Measurements from ENCODE around the gene VWA7. TPM values are rescaled to one million over a fixed set of nuclear protein-coding genes. Genes with fewer than 3 reads are reported as not detected.

The VWA7 gene
- total RNA-seq, 1 experiment from 2014 or later: 0.37 TPM

GRCh38 chr6:31729979-31730630, 47.0 kb downstream of the VWA7 start:
- DNase-seq (ENCODE audit: low spot score): peak; percentile 78

DNA sequence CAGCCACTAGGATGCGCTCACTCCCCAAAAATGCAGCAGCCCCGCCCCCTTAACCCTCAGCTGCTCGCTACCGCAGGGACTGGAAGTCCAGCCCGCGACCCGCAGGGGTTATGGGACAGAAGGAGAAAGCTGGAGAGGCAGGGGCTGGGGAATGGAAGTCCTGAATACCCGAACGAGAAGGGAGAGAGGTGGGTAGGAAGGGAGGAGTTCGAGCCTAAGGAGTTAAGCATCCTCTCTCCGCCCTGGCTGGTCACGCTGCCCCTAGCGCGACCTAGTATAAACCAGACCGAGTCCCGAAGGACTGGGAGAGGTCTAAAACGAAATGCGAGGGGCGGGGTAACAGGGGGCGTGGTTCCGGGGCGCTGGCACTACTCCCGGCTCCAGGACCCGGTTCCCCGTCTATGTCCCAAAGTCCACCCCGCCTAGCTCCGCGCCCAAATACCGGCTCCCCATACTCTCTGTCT, 47.6 kb downstream of the VWA7 start:
- peak; percentile 79 for DNase-seq (ENCODE audit: low spot score)

DNA sequence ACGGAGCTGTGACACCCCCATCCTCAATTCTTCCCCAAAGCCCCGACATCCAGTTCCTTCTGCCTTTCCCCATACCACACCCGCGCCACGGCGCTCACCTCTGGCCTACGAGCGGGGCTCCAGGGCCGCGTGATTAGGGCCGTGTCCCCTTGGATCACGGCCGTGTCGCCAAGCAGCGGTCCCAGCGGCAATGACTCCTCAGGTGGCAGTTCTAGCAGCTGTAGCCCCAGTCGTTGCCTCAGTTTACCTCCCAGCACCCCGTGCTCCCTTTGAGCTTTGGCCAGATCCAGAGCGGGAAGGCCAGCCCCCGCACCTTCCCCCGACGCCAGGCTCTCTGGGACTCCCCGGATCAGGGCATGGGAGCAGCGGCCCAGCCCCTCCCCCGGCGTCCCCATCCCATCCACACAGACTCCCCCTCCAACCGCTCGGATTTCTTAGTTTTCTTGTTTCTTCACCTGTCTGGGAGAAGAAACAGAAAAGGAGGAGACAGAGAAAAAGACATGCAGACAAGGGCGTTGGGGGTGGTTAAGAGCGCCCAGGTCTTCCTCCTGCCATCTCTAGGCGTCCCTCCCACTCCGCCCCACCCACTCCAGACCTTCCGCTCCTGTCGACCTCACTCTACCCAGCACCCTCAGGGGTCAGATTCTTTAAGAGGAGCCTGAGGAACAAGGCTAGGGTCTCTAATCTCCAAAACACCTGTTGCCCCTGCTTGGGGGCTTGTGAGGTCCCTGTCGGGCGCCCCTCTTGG, 48.2 kb downstream of the VWA7 start, which contains the start of gene DDAH2:
Gene DDAH2, minus strand, starts transcription at position 533 of the 748 bp plus-strand sequence. Its CDS starts 138 bp downstream, at position 395.
- DNase-seq (ENCODE audit: low spot score): no peak

DNA sequence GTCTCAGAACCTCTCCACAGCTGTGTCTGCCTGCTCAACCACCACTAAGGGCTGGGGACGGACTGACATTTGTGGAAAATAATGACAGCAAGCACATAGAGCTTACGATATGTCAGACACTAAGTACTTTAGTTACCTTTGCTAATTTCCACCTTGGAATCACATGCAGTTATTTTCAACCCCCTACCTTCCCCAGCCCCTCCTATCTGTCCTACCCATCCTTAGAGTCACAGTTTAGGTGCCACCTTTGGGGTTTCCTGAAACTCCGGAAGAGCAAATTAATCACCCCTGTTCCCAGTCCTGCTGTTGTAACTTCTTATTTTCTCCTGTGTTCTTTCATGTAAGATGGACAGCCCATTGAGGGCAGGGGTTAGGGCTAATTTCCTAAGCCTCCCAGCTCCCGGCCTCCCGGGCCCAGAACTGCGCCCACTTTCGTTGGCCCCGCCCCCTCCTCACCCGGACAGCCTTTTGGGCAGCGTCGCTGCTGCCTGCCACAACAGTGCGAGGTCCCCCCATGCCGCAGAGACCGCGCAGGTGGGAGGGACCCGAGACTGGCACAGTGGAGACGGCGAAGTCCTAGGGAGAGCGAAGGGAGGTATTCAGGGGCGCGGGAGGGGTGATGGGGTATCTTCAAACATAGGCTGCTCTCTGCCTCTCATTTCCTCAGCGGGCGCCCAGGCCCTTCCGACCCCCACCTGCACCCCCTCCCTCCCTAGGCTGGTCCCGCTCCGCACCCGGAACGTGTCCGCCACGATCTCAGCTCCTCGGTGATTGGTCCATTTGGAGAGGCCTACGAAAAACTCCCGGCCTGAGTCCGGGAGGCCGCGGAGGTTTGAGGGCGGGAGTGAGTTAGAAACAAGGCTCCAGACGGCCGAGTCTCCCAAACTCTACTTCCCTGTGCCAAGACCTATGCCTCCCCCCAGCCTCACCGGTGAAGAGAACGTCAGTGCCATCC, 49.1 kb downstream of the VWA7 start:
- no peak for DNase-seq (ENCODE audit: low spot score)

GRCh38 chr6:31727034-31727716, 50.0 kb downstream of the VWA7 start:
- DNase-seq (ENCODE audit: low spot score): no peak

- no peak for DNase-seq (ENCODE audit: low spot score)
Observed at GRCh38 chr6:31725502-31726350, 51.4 kb downstream of the VWA7 start.

DNA sequence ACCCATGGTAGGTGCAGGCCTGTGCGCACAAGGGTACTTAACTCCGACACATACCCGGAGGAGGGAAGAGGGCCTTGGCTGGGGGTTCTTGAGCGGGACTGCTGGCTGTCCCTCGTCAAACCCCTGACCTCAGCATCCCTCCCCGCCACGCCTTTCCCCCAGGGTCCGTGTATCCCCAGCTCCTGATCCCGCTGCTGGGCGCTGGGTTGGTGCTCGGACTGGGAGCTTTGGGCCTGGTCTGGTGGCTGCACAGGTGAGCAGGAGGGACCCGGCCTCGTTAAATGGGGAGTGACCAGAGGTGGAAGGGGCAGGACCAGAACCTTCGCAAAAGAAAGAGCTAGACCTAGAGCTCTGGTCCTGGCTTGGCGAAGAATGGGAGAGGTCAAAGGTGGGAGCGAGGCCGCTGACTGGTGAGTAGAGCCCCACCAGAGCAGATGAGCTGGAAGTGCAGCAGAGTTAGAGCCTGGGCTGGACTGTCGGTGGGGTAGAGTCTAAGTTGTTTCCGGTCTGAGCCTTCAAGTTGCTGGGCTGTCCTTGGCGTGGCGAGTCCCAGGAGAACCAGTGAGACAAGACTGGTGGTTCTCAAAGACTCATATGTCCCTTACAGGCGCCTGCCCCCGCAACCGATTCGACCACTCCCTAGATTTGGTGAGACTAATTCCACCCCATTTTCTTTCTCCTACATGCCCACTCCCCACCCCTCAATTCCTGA, 53.0 kb downstream of the VWA7 start:
- DNase-seq (ENCODE audit: low spot score): no peak

- no peak for DNase-seq (ENCODE audit: low spot score)
Observed at GRCh38 chr6:31723245-31723979, 53.7 kb downstream of the VWA7 start, which contains the start of gene MPIG6B. MPIG6B (plus strand) TSS chr6:31723373; CDS start chr6:31723384, 11 bp downstream.

DNA sequence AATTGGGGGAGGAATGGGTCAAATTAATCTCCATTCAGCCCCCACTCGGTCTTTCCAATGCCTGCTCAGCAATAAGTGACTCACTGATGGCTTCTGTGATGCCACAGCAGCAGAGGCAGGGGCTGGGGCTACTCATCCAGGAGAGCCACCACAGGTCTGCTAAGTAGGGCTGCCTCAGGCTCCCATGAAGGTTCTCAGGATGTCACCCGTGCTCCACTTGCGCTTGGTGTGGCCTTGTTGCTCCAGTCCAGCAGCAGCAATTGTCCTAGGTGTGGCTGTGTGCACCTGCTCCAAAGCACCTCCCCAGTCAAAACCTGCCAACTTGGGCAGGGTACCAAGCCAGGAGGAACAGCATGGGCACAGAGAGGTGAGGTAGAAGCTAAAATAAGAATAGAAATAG, 55.0 kb downstream of the VWA7 start:
- DNase-seq (ENCODE audit: low spot score): no peak

DNA sequence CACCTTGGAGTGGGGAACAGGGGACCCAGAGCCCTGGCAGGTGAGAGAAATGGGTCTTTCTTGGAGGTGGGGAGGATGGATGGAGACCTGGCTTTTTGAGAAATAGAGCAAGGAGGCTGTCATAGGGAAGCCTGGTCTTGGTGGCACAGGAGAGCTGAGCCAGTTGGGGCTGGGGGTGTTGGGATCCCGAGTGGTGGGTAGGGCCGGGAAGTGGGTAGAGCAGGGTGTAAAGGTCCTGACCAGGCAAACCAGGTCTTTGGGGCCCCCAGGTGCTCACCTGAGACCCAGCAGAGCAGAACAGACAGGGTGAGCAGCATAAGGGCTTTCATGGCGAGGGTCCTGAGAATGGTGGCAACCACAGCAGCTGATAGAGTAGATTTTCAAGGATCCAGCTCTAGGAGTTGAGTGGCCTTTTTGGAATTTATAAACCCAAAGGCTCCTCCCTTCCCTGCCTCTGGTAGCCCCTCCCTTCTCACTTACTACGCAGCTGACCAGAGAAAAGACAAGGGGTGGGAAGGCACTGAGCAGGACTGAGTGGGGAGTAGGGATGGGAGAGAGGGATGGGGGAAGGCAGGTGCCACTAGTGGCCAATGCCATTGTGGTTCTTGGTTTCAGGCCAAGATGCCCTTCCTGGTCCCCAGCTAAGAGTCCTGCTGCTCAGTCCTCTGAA, 55.6 kb downstream of the VWA7 start, which contains the start of gene LY6G6C:
Gene LY6G6C, minus strand, starts transcription at position 396 of the 670 bp plus-strand sequence. Its CDS starts 67 bp downstream, at position 329.
- no peak for DNase-seq (ENCODE audit: low spot score)

DNA sequence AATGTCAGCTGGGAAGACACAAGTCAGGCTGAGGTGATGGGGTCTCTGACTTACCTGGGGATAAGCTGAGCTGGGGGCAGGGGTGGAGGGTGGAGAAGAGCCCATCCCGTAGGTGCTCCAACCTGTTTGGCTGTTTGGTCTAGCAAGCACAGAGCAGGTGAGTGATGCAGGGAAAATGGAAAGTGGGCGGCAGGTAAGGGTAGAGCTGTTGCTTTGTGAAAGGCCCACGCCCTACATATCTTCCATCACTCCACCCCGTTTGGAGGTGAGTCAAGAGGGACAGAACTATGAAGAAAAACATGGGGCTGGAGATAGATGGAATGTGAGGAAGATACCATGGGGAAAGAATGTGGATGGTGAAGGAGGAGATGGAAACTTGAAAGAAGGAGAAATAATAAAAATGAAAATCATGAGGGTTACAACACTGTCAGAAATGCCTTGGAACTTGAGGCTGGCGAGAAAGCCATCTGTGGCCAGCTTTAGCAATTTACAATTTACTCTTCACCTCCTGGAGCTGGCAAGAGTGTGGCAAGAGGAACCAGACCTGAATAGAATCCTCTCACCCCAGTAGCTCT, 56.8 kb downstream of the VWA7 start:
- no peak for DNase-seq (ENCODE audit: low spot score)

DNA sequence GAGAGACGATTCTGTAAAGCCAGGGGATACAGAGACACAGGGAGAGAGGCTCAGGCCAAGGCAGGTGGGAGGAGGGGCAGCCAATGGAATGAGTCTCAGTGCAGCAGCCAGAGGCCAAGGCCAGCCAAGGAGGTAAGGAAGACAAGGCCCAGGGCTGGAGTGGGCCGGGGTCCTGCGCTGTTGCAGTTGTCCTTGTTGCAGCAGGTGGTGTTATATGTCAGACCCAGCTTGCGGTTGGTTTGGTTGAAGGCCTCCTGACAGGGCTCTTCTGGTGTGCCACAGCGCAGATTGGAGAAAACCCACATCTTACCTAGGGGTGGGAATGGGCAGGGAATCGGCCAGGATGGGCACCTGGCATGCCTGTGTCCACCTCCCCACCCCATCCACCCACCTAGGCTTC, 58.1 kb downstream of the VWA7 start:
- no peak for DNase-seq (ENCODE audit: low spot score)

DNA sequence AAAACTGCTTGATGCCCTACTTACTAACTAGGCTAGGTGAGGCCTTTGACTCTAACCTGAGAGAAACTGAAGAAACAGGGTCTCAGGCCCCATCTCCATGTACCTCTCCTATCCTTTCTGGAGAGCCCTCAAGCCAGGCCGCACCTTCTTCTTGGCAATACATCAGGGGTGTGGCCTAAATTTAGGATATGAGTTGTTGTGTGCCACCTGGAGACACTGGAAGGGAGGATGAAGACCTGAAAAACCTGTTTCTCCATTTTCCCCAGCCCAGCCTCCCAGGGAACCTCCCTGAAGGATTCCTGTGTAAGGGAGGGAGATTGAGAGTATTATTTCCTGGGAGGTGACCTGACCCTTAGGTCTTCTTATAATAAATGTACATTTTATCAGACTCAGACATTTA, 58.9 kb downstream of the VWA7 start:
- DNase-seq (ENCODE audit: low spot score): no peak

GRCh38 chr6:31717499-31718222, 59.5 kb downstream of the VWA7 start:
- no peak for DNase-seq (ENCODE audit: low spot score)
